Myocyte (in vitro differentiated cells): ENCODE measurements around the gene TNNI2. TPM values are rescaled to one million over a fixed set of nuclear protein-coding genes. Genes with fewer than 3 reads are reported as not detected.
"Not testable (repeated sequence)": the region's sequence is repeated elsewhere in the genome, so short reads cannot be mapped to it uniquely, and the experiment has no call there.

Experiments used
- DNase-seq: peaks from one replicate; pipeline ENCODE4 v3.0.0-alpha.2; 2012; ENCODE audit warnings: low read depth
- microRNA-seq: library from miRNA; unstranded; fragments of <30 nt; microRNA quantifications from one replicate; pipeline ENCODE4, GENCODE V29; 2016
- total RNA-seq: library from RNA; depleted of rRNA; stranded (reverse); fragments of >200 nt; gene quantifications from 2 replicates; pipeline ENCODE4 v1.2.3, GENCODE V29; 2014

The TNNI2 gene
- total RNA-seq, 1 donor from 2014 or later, result 432 TPM

DNA sequence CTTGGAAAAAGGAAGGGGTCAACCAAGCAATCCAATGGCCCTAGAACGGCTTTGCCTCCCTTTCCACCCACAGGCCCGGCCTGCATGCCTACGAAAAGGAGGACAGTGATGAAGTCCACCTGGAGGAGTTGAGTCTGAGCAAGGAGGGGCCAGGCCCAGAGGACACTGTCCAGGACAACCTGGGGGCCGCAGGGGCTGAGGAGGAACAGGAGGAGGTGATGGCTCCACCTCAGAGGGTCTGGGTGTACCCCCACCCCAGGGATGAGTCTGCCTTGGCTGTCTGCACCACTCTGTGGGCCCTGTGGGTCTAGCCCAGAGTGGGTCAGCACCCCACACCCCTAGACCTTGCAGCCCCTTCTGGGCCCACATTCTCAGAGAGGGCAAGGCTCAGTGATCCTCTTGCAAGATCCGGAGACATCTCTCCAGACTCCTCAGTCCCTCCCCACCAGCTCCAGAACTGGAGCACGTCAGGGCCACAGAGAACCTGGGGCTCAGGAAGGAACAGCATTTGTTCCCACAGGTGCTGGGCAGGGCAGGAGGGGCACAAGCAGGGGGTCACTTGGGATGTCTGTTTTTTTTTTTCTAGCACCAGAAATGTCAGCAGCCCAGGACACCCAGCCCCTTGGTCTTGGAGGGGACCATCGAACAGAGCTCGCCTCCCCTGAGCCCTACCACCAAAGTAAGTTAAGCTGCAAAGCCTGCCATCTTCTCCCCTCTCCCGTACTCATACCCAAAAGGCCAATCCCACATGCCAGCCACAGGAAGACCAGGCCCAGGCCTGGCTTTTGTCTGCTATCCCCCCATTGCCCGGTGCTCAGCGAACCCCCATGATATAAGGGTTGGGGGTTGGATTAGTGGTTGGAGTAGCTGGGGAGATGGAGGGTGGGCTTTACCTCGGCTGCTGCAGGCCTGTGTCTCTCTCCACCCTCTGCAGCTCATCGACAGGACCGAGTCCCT lies 44.8 kb downstream of the TNNI2 start:
- DNase-seq, result no peak

DNA sequence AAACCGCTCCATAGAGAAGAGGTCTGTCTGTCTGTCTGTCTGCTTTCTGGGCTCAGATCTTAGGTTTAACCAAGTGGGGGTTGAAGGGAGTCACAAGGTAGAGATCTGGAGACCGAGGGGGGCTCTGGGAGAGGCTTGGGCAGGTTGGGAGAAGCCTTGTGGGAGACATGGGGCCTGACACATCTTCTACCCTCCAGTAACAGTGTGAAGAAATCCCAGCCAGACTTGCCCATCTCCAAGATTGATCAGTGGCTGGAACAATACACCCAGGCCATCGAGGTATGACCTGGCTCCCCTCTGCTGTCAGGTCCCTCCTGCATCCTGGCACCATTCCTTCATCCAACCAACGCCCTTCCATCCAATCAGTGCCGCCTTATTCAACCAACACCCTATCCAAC lies 45.5 kb downstream of the TNNI2 start:
- no peak for DNase-seq

DNA sequence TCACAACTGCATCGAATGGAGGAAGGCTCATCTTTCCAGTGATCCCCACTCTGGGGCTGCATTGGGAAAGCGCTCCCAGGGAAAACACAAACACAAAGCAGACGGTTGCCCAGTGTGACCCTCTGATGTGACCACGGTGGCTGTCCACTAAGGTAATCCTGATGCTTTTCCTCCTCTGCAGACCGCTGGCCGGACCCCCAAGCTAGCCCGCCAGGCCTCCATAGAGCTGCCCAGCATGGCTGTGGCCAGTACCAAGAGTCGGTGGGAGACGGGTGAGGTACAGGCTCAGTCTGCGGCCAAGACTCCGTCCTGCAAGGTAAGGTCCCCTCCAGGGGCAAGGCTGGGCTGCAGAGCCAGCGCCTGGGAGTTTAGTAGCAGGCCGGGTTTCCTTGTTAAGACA lies 47.8 kb downstream of the TNNI2 start:
- DNase-seq, result not testable (repeated sequence)

DNA sequence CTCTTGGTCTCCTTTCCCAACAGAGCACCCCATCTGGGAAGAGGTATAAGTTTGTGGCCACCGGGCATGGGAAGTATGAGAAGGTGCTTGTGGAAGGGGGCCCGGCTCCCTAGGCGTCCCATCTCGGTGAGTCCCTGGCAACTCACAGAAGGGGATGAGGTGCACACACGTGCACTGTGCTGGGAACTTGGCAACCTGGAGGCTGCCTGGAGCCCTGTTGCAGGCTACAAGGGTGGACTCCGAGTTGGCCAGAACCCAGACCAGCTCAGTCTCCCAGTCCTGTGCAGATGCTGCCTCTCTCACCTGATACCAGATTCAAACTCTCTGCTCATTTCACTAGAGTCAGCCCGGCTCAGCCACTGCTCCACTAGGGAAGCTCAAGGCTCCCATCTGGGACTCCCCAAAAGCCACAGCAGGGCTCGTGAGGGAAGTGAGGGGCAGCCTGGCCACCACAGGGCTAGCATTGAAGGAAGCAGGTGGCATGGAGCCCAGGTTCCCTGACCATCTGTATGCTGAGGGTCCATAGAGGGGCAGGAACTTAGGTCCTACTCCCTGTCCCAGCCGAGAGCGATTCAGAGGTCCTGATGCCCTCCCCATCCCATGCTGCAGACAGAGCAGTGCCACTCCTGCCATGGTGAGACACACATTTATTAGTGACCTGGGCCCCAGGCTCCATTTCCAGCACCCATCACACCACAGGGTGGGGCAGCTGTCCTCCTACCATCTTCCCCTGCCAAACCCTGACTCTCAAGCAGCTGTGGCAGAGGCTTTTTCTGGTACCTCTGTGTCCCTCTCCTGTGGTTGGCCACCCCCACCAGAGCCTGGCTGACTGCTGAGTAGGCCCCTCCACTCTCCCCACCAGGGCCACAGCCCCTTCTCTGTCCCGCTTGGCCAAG lies 48.9 kb downstream of the TNNI2 start:
- peak; percentile 91 for DNase-seq

DNA sequence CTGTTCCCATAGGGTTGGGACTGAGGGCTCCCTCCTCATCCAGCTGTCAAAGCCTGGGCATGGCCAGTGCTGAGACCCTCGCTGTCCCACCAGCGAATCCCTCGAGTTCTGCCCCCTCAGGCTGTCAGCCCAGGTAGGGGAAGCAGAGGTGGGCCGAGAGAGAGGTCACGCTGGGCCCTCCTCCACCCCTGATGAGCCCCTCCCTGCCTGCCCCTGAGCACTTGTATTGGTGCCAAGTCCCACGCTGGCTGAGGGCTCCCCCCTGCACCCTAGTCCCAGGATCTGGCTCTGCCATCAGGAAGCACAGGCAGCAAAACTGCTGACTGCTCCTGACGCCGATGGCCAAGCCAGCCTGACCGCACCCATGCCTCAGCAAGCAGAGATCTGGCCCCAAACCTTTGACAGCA lies 49.6 kb downstream of the TNNI2 start:
- DNase-seq, result no peak

DNA sequence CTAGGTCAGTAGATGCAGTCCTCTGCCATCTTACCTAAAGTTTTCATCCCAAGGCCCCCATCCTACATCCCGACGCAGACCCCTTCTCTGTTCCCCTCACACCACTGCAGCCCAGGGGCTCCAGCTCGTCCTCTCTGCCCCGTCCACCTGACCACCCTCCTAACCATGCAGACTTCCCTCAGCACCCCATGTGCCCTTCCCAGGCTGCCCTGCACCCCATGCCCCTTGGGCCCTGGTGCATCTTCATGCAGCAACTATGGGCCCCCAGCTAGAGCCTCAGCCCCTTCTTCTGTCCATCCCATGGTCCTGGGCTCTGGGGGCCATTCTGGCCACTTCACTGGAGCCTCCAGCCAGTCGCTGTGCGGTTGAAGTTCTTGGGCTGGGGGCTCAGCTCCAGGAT lies 50.0 kb downstream of the TNNI2 start:
- DNase-seq, result no peak

DNA sequence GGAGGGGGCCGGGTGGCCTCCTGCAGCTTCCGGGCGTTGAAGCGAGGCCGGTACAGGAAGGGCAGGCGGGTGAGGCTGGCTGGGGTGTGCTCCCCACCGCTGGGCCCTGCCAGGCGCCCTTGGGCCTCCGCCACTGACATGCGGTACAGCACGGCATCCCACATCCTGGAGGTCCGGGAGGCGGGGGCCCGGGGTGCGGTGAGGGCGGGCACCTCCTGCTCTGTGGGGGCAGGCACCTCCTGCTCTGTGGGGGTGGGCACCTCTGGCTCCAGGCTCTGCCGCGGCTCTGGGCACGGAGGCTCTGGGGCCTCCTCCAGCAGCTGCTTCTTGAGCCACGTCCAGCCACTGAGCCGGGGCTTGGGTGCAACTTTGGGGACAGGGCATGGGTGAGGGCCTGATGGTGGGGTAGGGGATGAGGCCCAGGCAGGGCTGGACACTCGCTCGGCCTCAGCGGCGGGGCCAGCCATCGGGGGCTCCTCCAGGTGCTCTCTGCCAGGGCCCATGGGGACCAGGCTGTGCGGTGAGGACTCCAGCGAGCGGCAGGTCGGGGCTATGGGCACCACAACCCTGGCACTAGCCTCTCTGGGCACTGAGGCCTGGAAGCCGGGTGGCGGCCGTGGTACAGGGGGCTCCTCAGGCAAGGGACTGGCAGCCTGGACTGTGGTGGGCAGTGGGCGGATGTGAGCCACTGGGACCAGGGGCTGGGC lies 50.6 kb downstream of the TNNI2 start:
- DNase-seq, result no peak

DNA sequence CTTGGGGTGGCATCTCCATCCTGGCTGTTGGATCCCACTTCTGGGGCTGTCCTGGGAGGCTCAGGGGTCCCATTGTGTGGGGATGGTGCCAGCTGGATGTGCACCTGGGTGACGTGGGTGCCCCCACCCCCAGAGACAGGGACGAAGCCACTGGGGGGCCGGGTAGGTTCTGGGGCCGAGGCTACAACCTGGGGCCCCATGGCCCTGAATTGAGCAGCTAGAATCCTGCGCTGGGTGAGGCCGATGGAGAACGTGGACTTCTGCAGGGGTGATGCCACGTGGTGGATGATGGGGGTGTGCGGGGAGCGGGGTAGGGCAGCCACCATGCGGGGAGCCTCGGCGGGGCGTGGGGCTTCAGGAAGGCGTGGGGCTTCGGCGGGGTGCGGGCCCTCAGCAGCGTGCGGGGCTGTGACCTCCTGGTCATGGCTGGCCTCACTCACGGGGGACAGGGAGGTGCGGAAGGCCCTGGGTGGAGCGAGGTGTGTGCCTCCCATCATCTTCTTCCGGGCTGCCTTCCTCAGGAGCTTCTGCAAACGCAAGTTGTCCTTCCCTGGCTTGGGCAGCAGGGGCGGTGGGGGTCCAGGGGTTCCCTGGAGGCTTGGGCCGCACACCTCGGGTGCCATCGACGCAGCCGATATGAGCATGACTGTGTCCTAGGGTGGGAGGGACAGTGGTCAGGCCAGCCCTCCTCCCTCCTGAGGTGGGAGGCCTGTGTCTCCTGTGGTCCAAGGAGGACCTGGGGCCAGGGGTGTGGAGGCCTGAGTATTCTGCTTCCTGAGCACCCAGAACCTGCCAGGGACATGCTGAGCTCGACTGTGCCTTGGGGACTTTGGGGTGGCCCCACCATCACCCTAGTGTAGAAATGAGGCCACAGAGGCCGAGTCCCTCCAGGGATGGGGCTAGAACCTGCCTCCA lies 51.4 kb downstream of the TNNI2 start:
- DNase-seq, result no peak

Small RNAs within 50 kb of the gene (microRNA-seq; reads per million reads assigned to microRNA genes)
- not detected for gene MIR4298
- not detected for gene MIR7847

Other genes starting within 250 kb of the TNNI2 start
- gene KRTAP5-2, start 240.7 kb upstream of the TNNI2 start, total RNA-seq, result not detected in 2 replicates
- not detected in 2 replicates for gene KRTAP5-3, start 230.5 kb upstream of the TNNI2 start, total RNA-seq
- gene KRTAP5-4, start 216.8 kb upstream of the TNNI2 start, total RNA-seq, result not detected in 2 replicates
- gene KRTAP5-5, start 209.2 kb upstream of the TNNI2 start, total RNA-seq, result not detected in 2 replicates
- not detected in 2 replicates for gene KRTAP5-6, start 141.8 kb upstream of the TNNI2 start, total RNA-seq
- 3.9 and 8.2 TPM in 2 replicates for gene IFITM10, start 88.4 kb upstream of the TNNI2 start, total RNA-seq
- gene CTSD, start 75.1 kb upstream of the TNNI2 start, total RNA-seq, result 557 and 650 TPM in 2 replicates
- gene SYT8, start 4.0 kb upstream of the TNNI2 start, total RNA-seq, result 0.59 and 2.8 TPM in 2 replicates
- 407 and 468 TPM in 2 replicates for gene LSP1, start 14.1 kb downstream of the TNNI2 start, total RNA-seq
- gene PRR33, start 52.9 kb downstream of the TNNI2 start, total RNA-seq, result 1.4 and 3.9 TPM in 2 replicates
- 1,570 and 2,000 TPM in 2 replicates for gene TNNT3, start 80.7 kb downstream of the TNNI2 start, total RNA-seq
- gene MRPL23, start 108.4 kb downstream of the TNNI2 start, total RNA-seq, result 95.2 and 101 TPM in 2 replicates
- 9,050 and 10,998 TPM in 2 replicates for gene H19, start 158.9 kb downstream of the TNNI2 start, total RNA-seq